ENCODE data around the gene EYA2. TPM values are rescaled to one million over a fixed set of nuclear protein-coding genes. Genes with fewer than 3 reads are reported as not detected.
"Not testable (repeated sequence)": the region's sequence is repeated elsewhere in the genome, so short reads cannot be mapped to it uniquely, and the experiment has no call there.

EYA2 gene
- total RNA-seq, 4 donors from 2014 or later = 0.60 to 4.0 (median 0.99) TPM

GRCh38 chr20:46928580-46929132 lies 34.0 kb downstream of the EYA2 start:
- Histone ChIP-seq H3K36me3 (no peaks in the 10 kb centered on the region), H3K27me3 (no peaks in the 10 kb centered on the region), H3K27ac (peak overlapping the region in 3 of 4 donors; percentile 14 to 48 (median 43)), H3K4me1 (peaks cover 5 to 7% of the 10 kb centered on the region in 2 donors), H3K9me3 (no peaks in the 10 kb centered on the region), H3K4me3 (no peak overlapping the region)
- intact Hi-C loops (cut with DNase I; ENCODE audit: low total_unique reads) = no loop called here
- DNase-seq (peak in 1 of 2 donors; percentile 35), ATAC-seq (no peak)
- TF ChIP-seq CTCF (IDR thresholded peaks at IDR 0.05 in 4 of 5, conservative IDR thresholded peaks at IDR 0.05 in 1 of 5) (no peak), POLR2A (IDR thresholded peaks at IDR 0.05) (no peak)
- in situ Hi-C loops (cut with MboI; ENCODE audit: low sequenced_read_pairs in 4 of 4) = loop anchor here in 1 of 4 donors (25.0 kb wide), 1 partner anchor 109 kb away; no protein-coding TSS in a partner anchor

- H3K4me3 ChIP-seq = no peak overlapping the region
- H3K36me3 ChIP-seq = no peaks in the 10 kb centered on the region
- H3K9me3 ChIP-seq = no peaks in the 10 kb centered on the region
- ATAC-seq (no peak), DNase-seq (no peak)
- in situ Hi-C loops (cut with MboI; ENCODE audit: low sequenced_read_pairs in 4 of 4) = loop anchor here in 1 of 4 donors (25.0 kb wide), 1 partner anchor 107 kb away; no protein-coding TSS in a partner anchor
- peak overlapping the region in 1 of 4 donors; percentile 59 for H3K27ac ChIP-seq
- H3K4me1 ChIP-seq = peaks cover 5 to 7% of the 10 kb centered on the region in 2 donors
- H3K27me3 ChIP-seq = no peaks in the 10 kb centered on the region
- TF ChIP-seq CTCF (IDR thresholded peaks at IDR 0.05 in 4 of 5, conservative IDR thresholded peaks at IDR 0.05 in 1 of 5) (no peak), POLR2A (IDR thresholded peaks at IDR 0.05) (no peak)
- intact Hi-C loops (cut with DNase I; ENCODE audit: low total_unique reads) = no loop called here
Measured at GRCh38 chr20:46929902-46930301, 35.3 kb downstream of the EYA2 start.

- Histone ChIP-seq H3K4me1 (peaks cover 5 to 7% of the 10 kb centered on the region in 2 donors), H3K36me3 (no peaks in the 10 kb centered on the region), H3K27ac (peak overlapping the region in 2 of 4 donors; percentile 59 to 65), H3K27me3 (no peaks in the 10 kb centered on the region), H3K4me3 (no peak overlapping the region), H3K9me3 (no peaks in the 10 kb centered on the region)
- ATAC-seq = peak in 1 of 2 donors; percentile 58
- DNase-seq = no peak
- in situ Hi-C loops (cut with MboI; ENCODE audit: low sequenced_read_pairs in 4 of 4) (loop anchor here in 1 of 4 donors (25.0 kb wide), 1 partner anchor 107 kb away; no protein-coding TSS in a partner anchor), intact Hi-C loops (cut with DNase I; ENCODE audit: low total_unique reads) (no loop called here)
- no peak for TF ChIP-seq POLR2A (IDR thresholded peaks at IDR 0.05)
- TF ChIP-seq CTCF (IDR thresholded peaks at IDR 0.05 in 4 of 5, conservative IDR thresholded peaks at IDR 0.05 in 1 of 5) = no peak
Measured at GRCh38 chr20:46930640-46931339, 36.1 kb downstream of the EYA2 start.

- peak; percentile 90 to 93 for ATAC-seq
- intact Hi-C loops (cut with DNase I; ENCODE audit: low total_unique reads) (no loop called here), in situ Hi-C loops (cut with MboI; ENCODE audit: low sequenced_read_pairs in 4 of 4) (loop anchor here in 1 of 4 donors (25.0 kb wide), 1 partner anchor 106 kb away; no protein-coding TSS in a partner anchor)
- H3K27me3 ChIP-seq = no peaks in the 10 kb centered on the region
- no peaks in the 10 kb centered on the region for H3K9me3 ChIP-seq
- peak overlapping the region; percentile 21 to 65 (median 46) for H3K27ac ChIP-seq
- H3K36me3 ChIP-seq = no peaks in the 10 kb centered on the region
- TF ChIP-seq POLR2A (IDR thresholded peaks at IDR 0.05) (no peak), CTCF (IDR thresholded peaks at IDR 0.05 in 4 of 5, conservative IDR thresholded peaks at IDR 0.05 in 1 of 5) (no peak)
- DNase-seq = peak; percentile 49 to 71
- H3K4me1 ChIP-seq = peaks cover 5 to 7% of the 10 kb centered on the region in 2 donors
- H3K4me3 ChIP-seq = no peak overlapping the region
Measured at GRCh38 chr20:46931699-46932098, 37.1 kb downstream of the EYA2 start.

GRCh38 chr20:46932439-46932838 lies 37.8 kb downstream of the EYA2 start:
- ATAC-seq; H3K27me3 ChIP-seq; intact Hi-C loops (cut with DNase I; ENCODE audit: low total_unique reads); H3K4me1 ChIP-seq; H3K36me3 ChIP-seq; H3K9me3 ChIP-seq: not testable (repeated sequence)
- peak in 1 of 2 donors; percentile 31 for DNase-seq
- Histone ChIP-seq H3K4me3 (peak overlapping the region in 1 of 4 donors; percentile 25), H3K27ac (peak overlapping the region in 2 of 4 donors; percentile 59 to 65)
- in situ Hi-C loops (cut with MboI; ENCODE audit: low sequenced_read_pairs in 4 of 4) = loop anchor here in 1 of 4 donors (25.0 kb wide), 1 partner anchor 105 kb away; no protein-coding TSS in a partner anchor
